HG02642 (cell line): Measurements from ENCODE around the gene CGREF1.

ENCODE experiments used
- ATAC-seq: cut with Tn5 transposase; IDR thresholded peaks from one replicate; pipeline ENCODE4 v1.9.1; 2021; ENCODE audit warnings: mild to moderate bottlenecking; ENCODE audit not compliant: unreplicated experiment, poor library complexity

CGREF1 gene

DNA sequence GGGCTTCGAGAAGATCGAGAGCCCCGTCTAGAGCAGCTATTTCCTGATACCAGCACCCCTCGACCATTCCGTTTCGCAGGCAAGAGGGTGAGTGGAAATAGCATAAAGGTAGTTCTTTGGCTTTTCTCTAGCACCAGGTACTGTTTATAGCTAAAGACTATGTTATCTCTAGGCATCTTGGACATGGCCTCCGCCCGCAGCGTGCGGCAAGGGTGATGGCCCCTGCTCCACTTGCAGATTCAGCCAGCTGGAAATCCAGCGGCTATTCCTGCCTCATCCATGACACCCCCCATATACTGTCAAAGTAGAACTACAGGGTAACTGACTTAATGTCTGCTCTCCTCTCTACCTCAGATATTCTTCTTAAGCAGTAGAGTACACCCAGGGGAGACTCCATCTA lies 64.2 kb downstream of the CGREF1 start:
- no peak for ATAC-seq

DNA sequence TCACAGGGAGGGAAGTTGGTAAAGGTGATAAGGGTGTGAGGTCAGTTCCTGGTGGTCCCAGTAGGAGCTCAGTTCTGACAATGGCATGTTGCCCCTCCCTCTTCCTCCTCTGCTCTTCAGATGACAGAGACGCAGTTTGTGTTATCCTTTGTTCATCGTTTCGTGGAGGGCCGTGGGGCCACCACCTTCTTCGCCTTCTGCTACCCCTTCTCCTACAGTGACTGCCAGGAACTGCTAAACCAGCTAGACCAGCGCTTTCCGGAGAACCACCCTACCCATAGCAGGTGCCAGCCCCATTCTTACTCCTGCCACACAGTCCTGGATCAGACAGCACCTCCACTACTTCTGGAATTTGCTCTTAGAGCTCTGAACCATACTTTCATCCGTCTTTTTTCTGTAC lies 65.2 kb downstream of the CGREF1 start:
- ATAC-seq = no peak

- ATAC-seq = no peak
Measured at GRCh38 chr2:27053321-27053720, 65.6 kb downstream of the CGREF1 start.

GRCh38 chr2:27051902-27052645 lies 66.9 kb downstream of the CGREF1 start:
- ATAC-seq = no peak

DNA sequence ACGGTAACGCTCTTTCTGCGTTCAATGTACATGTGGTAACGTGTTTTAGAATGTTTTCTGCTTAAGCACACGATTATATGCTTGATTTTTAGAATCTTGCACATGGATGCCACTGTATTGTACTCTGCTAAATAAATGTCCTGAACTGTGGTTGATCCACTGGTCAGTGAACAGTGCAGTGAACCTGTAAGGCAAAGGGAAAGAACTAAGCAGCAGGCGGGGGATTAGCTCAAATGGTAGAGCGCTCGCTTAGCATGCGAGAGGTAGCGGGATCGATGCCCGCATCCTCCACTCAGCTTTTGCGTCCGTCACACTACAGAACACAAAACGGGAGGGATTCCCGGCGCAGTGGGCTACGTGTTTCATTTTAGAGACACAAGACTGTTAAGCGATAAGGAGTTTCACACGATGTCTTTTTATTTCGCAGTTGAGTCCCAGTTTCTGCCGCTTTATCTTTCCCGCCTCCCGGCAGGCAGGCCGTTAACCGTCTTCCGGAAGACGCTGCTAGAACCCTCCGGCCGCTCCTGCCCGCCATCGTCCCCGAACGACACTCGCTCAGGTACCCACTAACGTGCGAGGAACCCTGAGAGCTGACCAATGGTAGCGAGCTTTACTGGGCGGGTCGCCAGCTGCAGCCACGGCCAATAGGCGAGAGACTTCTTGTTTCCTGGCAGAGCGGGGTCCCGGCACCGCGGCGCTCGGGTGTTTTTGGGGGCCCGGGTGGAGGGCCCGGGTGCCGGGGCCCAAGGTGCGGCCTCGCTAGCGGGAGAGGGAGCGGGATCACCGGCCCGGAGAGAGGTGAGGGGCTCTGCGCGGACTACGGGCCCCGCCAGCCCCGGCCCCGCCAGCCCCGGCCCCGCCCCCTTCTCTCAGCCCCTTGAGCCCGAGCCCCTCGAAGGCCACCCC lies 67.7 kb downstream of the CGREF1 start, which contains the start of gene AGBL5:
AGBL5 (plus strand) TSS at position 673 of the 906 bp plus-strand sequence. CDS start 1,291 bp downstream, outside the sequence.
- peak; percentile 68 for ATAC-seq
